GM13976 (cell line): ENCODE data around the gene ZMYM2.

ENCODE experiments used
- DNase-seq: peaks from one replicate; pipeline ENCODE4 v3.0.0; 2012; ENCODE audit warnings: low spot score
- in situ Hi-C: fragments of 300-500 bp; cut with MboI; formaldehyde crosslinking; loops from one replicate; pipeline ENCODE4 v1.12.0; 2022; ENCODE audit warnings: low sequenced_read_pairs, mixed read lengths, inconsistent platforms; ENCODE audit not compliant: unreplicated experiment
- TF ChIP-seq, protein P1 (sequence below): IDR thresholded peaks from 2 replicates; pipeline ENCODE4 v1.5.1; 2012; ENCODE audit warnings: borderline replicate concordance, mild to moderate bottlenecking; ENCODE audit not compliant: insufficient read depth; ENCODE audit errors: extremely low read depth, missing control alignments, control extremely low read depth

Gene ZMYM2

GRCh38 chr13:20134732-20135131, 176.2 kb downstream of the ZMYM2 start:
- in situ Hi-C loops, result no loop called here
- TF ChIP-seq, protein P1, sequence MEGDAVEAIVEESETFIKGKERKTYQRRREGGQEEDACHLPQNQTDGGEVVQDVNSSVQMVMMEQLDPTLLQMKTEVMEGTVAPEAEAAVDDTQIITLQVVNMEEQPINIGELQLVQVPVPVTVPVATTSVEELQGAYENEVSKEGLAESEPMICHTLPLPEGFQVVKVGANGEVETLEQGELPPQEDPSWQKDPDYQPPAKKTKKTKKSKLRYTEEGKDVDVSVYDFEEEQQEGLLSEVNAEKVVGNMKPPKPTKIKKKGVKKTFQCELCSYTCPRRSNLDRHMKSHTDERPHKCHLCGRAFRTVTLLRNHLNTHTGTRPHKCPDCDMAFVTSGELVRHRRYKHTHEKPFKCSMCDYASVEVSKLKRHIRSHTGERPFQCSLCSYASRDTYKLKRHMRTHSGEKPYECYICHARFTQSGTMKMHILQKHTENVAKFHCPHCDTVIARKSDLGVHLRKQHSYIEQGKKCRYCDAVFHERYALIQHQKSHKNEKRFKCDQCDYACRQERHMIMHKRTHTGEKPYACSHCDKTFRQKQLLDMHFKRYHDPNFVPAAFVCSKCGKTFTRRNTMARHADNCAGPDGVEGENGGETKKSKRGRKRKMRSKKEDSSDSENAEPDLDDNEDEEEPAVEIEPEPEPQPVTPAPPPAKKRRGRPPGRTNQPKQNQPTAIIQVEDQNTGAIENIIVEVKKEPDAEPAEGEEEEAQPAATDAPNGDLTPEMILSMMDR, result no peak
- no peak for DNase-seq

GRCh38 chr13:20136781-20137703, 178.5 kb downstream of the ZMYM2 start:
- in situ Hi-C loops, result no loop called here
- DNase-seq, result peak; percentile 73
- TF ChIP-seq, protein P1, result peak; percentile 49

DNA sequence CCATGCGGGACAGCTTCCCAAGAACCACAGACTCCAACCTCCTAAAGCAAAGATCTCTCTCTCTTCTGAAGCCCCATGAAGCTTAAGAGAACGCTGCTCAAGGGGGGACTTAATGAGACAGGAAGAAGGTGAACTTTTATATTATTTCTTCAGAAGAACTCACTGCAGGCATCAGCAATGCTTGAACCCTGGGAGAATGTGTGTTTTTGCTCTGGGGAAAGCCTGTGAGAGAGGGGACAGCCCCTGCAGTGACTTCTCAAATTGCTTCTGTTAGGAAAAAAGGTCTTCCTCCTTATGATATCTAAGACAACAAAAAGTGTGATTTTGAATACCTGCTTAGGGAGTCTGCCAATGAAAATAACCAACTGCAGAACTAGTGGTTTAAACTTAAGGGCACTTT, 179.3 kb downstream of the ZMYM2 start:
- TF ChIP-seq, protein P1, result no peak
- in situ Hi-C loops, result no loop called here
- DNase-seq, result no peak

- no peak for DNase-seq
- in situ Hi-C loops, result loop anchor here (5.0 kb wide), 1 partner anchor 48 kb away; no protein-coding TSS in a partner anchor
- TF ChIP-seq, protein P1, result no peak
Observed at GRCh38 chr13:20140487-20140886, 182.0 kb downstream of the ZMYM2 start.
